ENCODE results near the gene MRPL32. TPM values are rescaled to one million over a fixed set of nuclear protein-coding genes. Genes with fewer than 3 reads are reported as not detected.

Gene MRPL32
- total RNA-seq, 4 donors from 2014 or later: 48.7 to 111 (median 54.0) TPM

GRCh38 chr7:42972699-42973500 lies 40.7 kb downstream of the MRPL32 start:
- no peak for TF ChIP-seq CTCF (IDR thresholded peaks at IDR 0.05; ENCODE audit: low read depth)

- TF ChIP-seq CTCF (IDR thresholded peaks at IDR 0.05; ENCODE audit: low read depth): no peak
These were observed 44.2 kb downstream of the MRPL32 start for GRCh38 chr7:42976371-42976770.

DNA sequence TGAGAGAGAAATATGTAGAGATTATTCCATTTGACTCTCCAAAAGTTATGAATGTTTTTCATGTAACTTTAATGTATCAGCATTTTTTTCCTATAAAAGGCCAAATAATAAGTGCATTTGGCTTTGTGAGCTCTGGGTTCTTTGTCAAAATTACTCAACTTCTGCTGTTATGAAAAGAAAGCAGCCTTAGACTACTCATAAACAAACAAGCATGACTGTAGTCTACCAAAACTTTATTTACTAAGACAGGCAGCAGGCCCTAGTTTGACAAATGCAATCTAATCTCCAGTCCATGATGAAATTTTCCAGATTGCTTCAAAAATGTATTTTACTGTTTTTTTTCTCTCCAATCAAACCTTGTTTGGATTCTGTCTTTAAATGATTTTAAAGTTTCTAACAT lies 46.3 kb downstream of the MRPL32 start:
- no peak for TF ChIP-seq CTCF (IDR thresholded peaks at IDR 0.05; ENCODE audit: low read depth)

DNA sequence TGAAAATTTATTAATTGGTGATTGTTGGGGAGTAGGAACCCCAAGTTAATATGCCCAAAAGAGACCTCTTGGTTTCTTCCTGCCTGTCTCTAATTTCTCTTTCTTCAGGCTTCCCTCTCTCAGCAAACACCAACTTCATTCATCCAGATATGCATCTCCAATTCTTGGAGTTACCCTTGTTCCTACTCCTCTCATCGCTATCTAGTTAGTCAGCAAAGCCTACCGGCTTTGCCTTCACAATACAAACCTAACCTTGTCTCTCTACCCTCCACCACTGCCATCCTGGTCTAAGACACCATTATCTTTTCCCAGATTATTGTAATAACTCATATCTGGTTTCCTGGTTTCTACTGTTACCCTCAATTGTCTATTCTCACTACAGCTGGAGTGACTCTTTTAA lies 47.9 kb downstream of the MRPL32 start:
- no peak for TF ChIP-seq CTCF (IDR thresholded peaks at IDR 0.05; ENCODE audit: low read depth)

- no peak for TF ChIP-seq CTCF (IDR thresholded peaks at IDR 0.05; ENCODE audit: low read depth)
These were observed 48.3 kb downstream of the MRPL32 start for GRCh38 chr7:42980514-42980913.

- TF ChIP-seq CTCF (IDR thresholded peaks at IDR 0.05; ENCODE audit: low read depth): no peak
These were observed 49.4 kb downstream of the MRPL32 start for GRCh38 chr7:42981601-42982000.

- no peak for TF ChIP-seq CTCF (IDR thresholded peaks at IDR 0.05; ENCODE audit: low read depth)
These were observed 50.5 kb downstream of the MRPL32 start for GRCh38 chr7:42982604-42983115.

Measured in subcutaneous adipose tissue (tissue), 4 donors.